IPS-18c (cell line): ENCODE results near the gene DNAJB4.
A peak's percentile ranks its signal among the peaks of the same experiment; 100 is the strongest.
"Not testable (repeated sequence)": the region's sequence is repeated elsewhere in the genome, so short reads cannot be mapped to it uniquely, and the experiment has no call there.

Source experiments
- H3K4me3 ChIP-seq: 2 replicates; pipeline ENCODE4 v1.7.0; 2013; ENCODE audit warnings: low read depth, mild to moderate bottlenecking, low read length, moderate library complexity; ENCODE audit not compliant: insufficient read depth
- H3K9me3 ChIP-seq: one replicate; pipeline ENCODE4 v1.6.1; 2013; ENCODE audit warnings: mild to moderate bottlenecking, low read length, moderate library complexity; ENCODE audit not compliant: control insufficient read depth, insufficient read depth

DNAJB4 gene

DNA sequence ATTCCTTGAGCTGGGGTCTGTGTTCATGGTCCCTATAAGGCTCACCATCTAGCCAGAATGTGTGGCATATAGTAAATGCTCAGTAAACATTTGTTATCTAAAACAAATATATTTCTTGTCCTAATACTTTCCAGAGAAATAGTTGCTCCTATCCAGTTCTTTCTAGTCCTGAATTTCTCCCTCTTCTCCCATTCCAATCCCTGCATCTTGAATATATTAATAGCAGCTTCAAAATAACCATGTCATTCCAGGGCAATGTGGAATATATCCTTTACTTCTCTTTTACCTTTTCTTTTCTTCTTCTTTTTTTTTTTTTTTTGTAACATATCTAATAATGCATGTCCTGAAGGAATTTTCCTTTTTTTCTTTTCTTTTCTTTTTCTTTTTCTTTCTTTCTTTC, 10.4 kb downstream of the DNAJB4 start:
- Histone ChIP-seq H3K4me3 (no peak overlapping the region), H3K9me3 (no peaks in the 10 kb centered on the region)

GRCh38 chr1:78019024-78019423, 14.3 kb downstream of the DNAJB4 start:
- Histone ChIP-seq H3K9me3 (peaks cover 5% of the 10 kb centered on the region), H3K4me3 (no peak overlapping the region)

DNA sequence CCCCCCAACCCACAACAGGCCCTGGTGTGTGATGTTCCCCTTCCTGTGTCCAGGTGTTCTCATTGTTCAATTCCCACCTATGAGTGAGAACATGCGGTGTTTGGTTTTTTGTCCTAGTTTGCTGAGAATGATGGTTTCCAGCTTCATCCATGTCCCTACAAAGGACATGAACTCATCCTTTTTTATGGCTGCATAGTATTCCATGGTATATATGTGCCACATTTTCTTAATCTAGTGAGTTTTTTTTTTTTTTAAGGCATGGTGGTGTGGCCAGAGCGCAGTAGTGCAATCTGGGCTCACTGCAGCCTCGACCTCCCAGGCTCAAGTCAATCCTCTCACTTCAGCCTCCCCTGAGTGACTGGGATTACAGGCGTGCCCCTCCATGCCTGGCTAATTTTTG, 16.4 kb downstream of the DNAJB4 start:
- not testable (repeated sequence) for H3K4me3 ChIP-seq, H3K9me3 ChIP-seq

DNA sequence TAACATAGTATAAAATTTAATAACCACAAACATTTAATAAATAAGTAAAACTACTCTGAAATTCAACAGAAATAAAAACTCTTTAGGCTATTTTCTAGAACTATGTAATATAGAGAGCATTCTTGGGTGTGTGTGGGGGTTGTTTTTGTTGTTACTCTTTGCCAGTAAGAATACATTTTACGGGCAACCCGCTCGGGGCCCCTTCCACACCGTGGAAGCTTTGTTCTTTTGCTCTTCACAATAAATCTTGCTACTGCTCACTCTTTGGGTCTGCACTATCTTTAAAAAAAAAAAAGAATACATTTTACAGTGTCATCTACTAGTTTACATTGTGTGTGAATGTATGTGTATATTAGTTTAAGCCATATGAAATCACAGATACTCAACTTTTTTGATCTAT, 25.1 kb downstream of the DNAJB4 start:
- H3K9me3 ChIP-seq, result no peaks in the 10 kb centered on the region
- no peak overlapping the region for H3K4me3 ChIP-seq

GRCh38 chr1:78032996-78033796, 28.5 kb downstream of the DNAJB4 start:
- no peak overlapping the region for H3K4me3 ChIP-seq

GRCh38 chr1:78033797-78034172, 29.0 kb downstream of the DNAJB4 start:
- Histone ChIP-seq H3K9me3 (no peaks in the 10 kb centered on the region), H3K4me3 (no peak overlapping the region)

More at GRCh38 chr1:78032996-78033796, 28.5 kb downstream of the DNAJB4 start:
- H3K9me3 ChIP-seq, result no peaks in the 10 kb centered on the region

DNA sequence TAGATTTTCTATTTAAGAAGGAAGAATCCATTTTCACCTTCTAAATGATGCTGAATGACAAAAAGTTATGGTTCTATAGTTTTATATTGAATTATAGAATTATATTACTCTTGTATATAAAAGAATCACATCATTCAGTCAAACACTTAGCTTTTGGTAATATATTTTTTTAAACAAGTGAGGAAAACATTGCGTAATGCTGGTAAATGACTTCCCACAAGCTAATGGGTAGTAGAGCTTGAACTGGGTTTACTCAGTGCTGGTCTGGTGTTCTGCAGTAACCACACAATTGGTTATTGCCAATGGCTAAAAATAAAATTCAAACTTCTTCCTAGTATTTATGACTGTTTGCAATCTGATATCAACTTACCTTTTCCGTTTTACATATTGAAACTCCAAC, 30.4 kb downstream of the DNAJB4 start:
- no peaks in the 10 kb centered on the region for H3K9me3 ChIP-seq
- no peak overlapping the region for H3K4me3 ChIP-seq

DNA sequence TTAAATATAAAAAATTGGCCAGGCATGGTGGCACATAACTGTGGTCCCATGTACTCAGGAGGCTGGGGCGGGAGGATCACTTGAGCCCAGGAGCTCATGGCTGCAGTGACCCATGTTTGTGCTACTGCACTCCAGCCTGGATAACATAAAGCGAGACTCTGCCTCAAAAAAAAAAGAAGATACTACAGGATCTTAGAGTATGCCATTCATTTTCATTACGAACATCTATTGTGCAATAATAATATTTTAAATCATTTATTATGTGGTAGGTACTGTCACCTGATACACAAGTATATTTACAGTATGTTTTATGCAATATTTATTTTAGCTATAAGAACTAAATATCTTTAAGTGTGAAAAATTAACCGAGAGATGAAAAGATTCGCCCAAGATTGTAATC, 31.7 kb downstream of the DNAJB4 start:
- Histone ChIP-seq H3K9me3 (no peaks in the 10 kb centered on the region), H3K4me3 (no peak overlapping the region)

DNA sequence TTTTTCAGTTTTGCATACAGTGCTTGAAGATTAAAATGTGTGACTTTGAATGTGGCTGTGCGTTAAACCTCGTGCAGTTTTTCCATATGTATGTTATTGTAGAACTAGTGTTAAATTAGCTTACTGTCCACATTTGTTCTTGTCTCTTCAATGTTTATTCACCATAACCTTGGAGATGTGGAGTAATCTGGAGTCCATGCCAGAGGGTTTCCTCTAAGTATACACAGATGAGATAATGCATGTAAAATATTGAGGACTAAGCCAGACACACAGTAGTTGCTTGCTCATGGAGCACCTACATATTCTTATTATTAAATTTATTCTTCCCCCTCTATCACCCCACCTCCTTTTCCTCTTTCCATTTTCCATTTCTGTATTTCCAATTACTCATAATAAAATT, 33.3 kb downstream of the DNAJB4 start:
- no peak overlapping the region for H3K4me3 ChIP-seq
- H3K9me3 ChIP-seq, result no peaks in the 10 kb centered on the region

DNA sequence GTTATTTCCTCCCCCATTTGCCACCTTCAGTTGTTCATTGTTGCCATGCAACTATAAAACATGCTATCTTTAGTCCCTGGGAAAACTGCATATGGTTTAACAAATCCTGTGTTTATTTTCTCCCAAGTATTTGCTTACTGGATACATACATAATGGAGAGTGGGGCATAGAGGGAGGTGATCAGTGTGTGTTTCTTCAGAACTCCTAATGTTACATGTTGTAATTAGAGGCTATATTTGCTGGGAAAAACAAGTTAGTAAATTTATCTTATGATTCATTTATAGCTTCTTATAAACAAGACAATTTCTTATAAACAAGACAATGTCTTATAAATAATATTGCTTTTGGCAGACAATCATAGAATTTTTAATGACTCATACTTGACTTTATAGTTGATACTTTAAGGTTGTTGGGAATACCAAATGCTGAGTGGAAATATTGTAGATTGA, 33.8 kb downstream of the DNAJB4 start:
- Histone ChIP-seq H3K9me3 (no peaks in the 10 kb centered on the region), H3K4me3 (no peak overlapping the region)

- Histone ChIP-seq H3K4me3 (no peak overlapping the region), H3K9me3 (no peaks in the 10 kb centered on the region)
Measured at GRCh38 chr1:78040484-78041089, 35.8 kb downstream of the DNAJB4 start.

DNA sequence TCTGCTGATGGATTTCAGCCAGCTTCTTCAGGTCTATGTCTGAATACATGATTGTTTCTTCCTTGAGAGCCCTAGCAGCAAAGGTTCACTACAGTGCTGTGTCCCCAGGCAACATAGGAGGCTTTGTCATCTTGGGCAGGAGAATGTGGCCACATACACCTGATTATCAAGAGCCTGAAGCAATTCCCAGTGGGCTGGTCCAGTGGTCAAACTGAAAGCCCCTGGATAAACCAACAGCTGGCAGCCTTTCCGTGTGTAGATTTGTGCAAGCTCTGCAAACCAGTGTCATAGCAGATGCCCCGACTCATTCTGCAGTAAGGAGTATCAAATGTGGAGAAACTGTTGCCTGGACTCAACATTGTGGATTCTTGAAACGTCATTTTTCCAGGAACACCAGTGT, 38.7 kb downstream of the DNAJB4 start:
- Histone ChIP-seq H3K9me3 (no peaks in the 10 kb centered on the region), H3K4me3 (no peak overlapping the region)

- Histone ChIP-seq H3K9me3 (no peaks in the 10 kb centered on the region), H3K4me3 (peak overlapping the region; percentile 72)
Measured at GRCh38 chr1:78044796-78045562, 40.2 kb downstream of the DNAJB4 start.

DNA sequence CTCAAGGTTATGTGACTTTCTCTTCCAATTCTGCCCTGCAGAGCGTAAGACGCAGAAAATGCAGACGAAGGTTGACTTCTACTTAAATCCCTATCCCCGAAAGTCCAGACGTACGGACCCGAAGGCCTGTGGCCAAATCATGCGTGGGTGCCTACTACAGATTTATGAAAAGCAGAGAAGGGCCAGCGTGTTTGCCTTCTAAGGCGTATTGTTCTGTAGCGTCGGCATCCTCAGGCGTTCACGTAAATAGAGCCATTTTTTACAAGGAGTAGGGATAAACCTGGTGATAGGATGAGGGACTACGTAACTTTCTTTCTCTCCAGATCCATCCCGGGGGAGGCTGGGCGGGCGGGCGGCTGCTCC, 40.8 kb downstream of the DNAJB4 start:
- Histone ChIP-seq H3K4me3 (peak overlapping the region; percentile 72), H3K9me3 (no peaks in the 10 kb centered on the region)

DNA sequence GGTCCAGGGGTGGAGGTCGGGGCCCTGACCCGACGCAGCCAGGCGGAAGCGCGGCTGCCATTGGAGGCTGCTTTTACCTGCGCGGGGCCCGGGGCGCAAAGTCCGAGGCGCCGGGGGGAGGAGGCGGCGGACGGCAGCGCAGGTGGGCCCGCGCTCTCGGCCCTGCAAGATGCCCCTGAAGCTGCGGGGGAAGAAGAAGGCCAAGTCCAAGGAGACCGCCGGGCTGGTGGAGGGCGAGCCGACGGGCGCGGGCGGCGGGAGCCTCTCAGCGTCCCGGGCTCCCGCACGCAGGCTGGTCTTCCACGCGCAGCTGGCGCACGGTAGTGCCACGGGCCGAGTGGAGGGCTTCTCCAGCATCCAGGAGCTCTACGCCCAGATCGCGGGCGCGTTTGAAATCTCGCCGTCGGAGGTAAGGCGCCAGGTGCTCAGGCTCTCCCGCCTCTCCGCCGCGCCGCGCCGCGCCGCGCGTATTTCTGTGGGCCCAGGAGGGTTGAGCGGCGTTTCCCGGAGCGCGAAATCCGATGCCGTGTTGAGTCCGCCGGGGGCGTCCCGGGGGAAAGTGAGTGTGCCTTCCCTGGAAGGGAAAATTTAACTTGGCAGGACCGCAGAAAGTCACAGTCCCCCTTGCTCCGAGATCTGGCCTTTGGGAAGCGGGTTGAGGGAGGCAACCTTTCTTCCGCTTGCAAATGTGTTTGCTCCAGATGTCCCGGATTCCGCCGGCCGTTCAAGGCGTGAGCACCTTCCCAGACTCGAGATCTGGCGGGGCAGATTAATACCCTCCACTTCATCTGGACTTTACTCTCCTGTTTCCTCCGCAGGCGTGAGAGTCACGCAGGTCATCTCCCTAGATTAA, 41.4 kb downstream of the DNAJB4 start, which contains the start of gene GIPC2:
Gene GIPC2 (plus strand): TSS at position 41 of the 853 bp plus-strand sequence. CDS start 129 bp downstream, at position 170.
- Histone ChIP-seq H3K9me3 (no peaks in the 10 kb centered on the region), H3K4me3 (peak within 1 kb of the TSS; percentile 72)

DNA sequence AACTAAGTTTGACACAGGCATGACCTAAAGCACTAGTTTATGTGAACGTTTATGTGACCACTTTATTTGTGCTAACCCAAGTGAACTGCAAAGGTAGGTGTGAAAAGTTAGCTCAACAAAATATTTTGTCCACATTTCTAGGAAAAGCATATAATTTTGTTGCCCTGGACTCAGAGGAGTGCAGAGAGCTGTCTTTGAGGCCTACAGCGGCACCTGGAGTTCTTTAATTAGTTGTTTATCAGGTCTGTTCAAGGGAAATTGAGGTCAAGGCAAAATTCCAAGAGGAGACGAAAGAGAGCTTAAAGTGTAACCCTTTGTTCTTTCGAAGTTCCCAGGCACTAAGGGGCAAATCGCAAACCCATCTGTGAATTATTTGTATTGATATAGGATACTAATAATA, 42.4 kb downstream of the DNAJB4 start:
- H3K9me3 ChIP-seq, result no peaks in the 10 kb centered on the region
- H3K4me3 ChIP-seq, result no peak overlapping the region

DNA sequence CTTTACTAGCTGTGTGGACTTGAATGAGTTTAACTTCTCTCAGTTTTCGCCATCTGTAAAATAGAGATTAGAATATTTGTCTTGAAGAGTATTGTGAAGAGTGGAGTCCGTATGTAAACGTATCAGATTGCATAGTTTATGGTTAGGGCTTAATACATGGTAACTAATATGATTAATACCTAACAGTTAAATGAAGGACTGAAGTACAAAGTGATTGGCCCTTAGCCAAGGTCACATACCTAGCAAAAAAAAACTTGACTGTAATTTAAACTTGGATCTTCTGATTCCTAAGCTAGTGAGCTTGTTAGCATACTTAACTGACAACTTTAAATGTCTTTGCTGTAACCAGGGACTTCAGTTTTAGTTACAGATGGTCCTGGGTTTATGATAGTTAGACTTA, 42.9 kb downstream of the DNAJB4 start:
- no peak overlapping the region for H3K4me3 ChIP-seq
- H3K9me3 ChIP-seq, result no peaks in the 10 kb centered on the region
